Panc1 (cell line): ENCODE data around the gene CHCHD3. TPM values are rescaled to one million over a fixed set of nuclear protein-coding genes. Genes with fewer than 3 reads are reported as not detected.

Experiments used
- ATAC-seq: fragments of 200-7000 bp; cut with Tn5 transposase; 2 replicates; pipeline ENCODE4 v1.9.1; 2020; ENCODE audit warnings: mild to moderate bottlenecking, moderate library complexity
- BruUV-seq: library from RNA; stranded (reverse); fragments of 400-500 nt; replicated peaks from 2 replicates; lab custom pipeline; 2021; lab: Mats Ljungman, UMichigan
- CTCF ChIA-PET: fragments of 300-600 bp; sonication (Branson Sonifier 250); formaldehyde crosslinking; loops from one replicate; lab custom pipeline; 2022; ENCODE audit warnings: antibody characterized with exemption; lab: Charles Lee
- POLR2A ChIA-PET: fragments of 300-600 bp; sonication (Branson Sonifier 250); formaldehyde crosslinking; loops from one replicate; lab custom pipeline; 2022; ENCODE audit warnings: antibody characterized with exemption; lab: Charles Lee
- DNase-seq: peaks from one replicate; pipeline ENCODE4 v3.0.0-alpha.2; 2010; ENCODE audit warnings: low read depth, low spot score
- H3K27ac ChIP-seq: 2 replicates; pipeline ENCODE4 v1.5.1; 2011; ENCODE audit warnings: mild to moderate bottlenecking, low read length, inconsistent platforms
- H3K27me3 ChIP-seq: fragments of 200-500 bp; sonication (Bioruptor generic); 2 replicates; pipeline ENCODE4 v1.6.0; 2014; ENCODE audit warnings: low read length, inconsistent platforms; ENCODE audit not compliant: control insufficient read depth, insufficient read depth
- H3K36me3 ChIP-seq: fragments of 200-500 bp; sonication (Bioruptor generic); 2 replicates; pipeline ENCODE4 v1.5.1; 2014; ENCODE audit warnings: inconsistent platforms, mild to moderate bottlenecking, low read length, moderate library complexity; ENCODE audit not compliant: control insufficient read depth, insufficient read depth
- H3K4me1 ChIP-seq: 2 replicates; pipeline ENCODE4 v1.5.1; 2011; ENCODE audit warnings: inconsistent platforms, mild to moderate bottlenecking, low read length, moderate library complexity; ENCODE audit not compliant: control insufficient read depth, insufficient read depth
- H3K4me3 ChIP-seq, 2 experiments: 2 replicates each; pipeline ENCODE4 v1.5.1; 2011 to 2012; ENCODE audit warnings: low read depth in 2 of 2, low read length in 2 of 2, mild to moderate bottlenecking in 2 of 2, inconsistent platforms in 1 of 2, moderate library complexity in 1 of 2
- H3K9me3 ChIP-seq: fragments of 200-500 bp; sonication (Bioruptor generic); 2 replicates; pipeline ENCODE4 v1.5.1; 2014; ENCODE audit warnings: low read depth, mild to moderate bottlenecking, inconsistent platforms, low read length, moderate library complexity; ENCODE audit not compliant: control insufficient read depth, insufficient read depth
- CTCF ChIP-seq: fragments of 450-650 bp; IDR thresholded peaks from 2 replicates; pipeline ENCODE4 v1.5.1; 2017; ENCODE audit warnings: mild to moderate bottlenecking
- POLR2AphosphoS5 ChIP-seq: IDR thresholded peaks from 2 replicates; pipeline ENCODE4 v1.6.1; 2012; ENCODE audit warnings: mild to moderate bottlenecking, low read depth, low read length, moderate library complexity
- REST ChIP-seq, 2 experiments: IDR thresholded peaks; 2 replicates each; pipeline ENCODE4 v1.6.1; 2011 to 2012; ENCODE audit warnings: low read depth in 2 of 2, control low read depth in 1 of 2, low read length in 1 of 2, mild to moderate bottlenecking in 1 of 2, moderate library complexity in 1 of 2; ENCODE audit not compliant: insufficient read depth in 1 of 2
- SIN3A ChIP-seq: IDR thresholded peaks from 2 replicates; pipeline ENCODE4 v1.6.1; 2012; ENCODE audit warnings: low read depth, mild to moderate bottlenecking, low read length, moderate library complexity, borderline replicate concordance; ENCODE audit not compliant: insufficient read depth
- TCF7L2 ChIP-seq: IDR thresholded peaks from 2 replicates; pipeline ENCODE4 v1.6.1; 2011; ENCODE audit warnings: mild to moderate bottlenecking, low read depth, low read length, inconsistent platforms
- in situ Hi-C: cut with HindIII; loops from 2 replicates; pipeline ENCODE4 v1.10.0; 2016; ENCODE audit warnings: low sequenced_read_pairs, low pct_unique_long_range_greater_than_20kb
- intact Hi-C: fragments of 100-400 bp; cut with micrococcal nuclease; formaldehyde crosslinking; loops from one replicate; pipeline ENCODE4 v1.10.0; 2022; ENCODE audit not compliant: unreplicated experiment
- total RNA-seq: library from RNA; stranded (reverse); gene quantifications from one replicate; pipeline ENCODE4 v1.2.1, GENCODE V29; 2021; ENCODE audit not compliant: unreplicated experiment

Gene CHCHD3
- total RNA-seq, 1 experiment from 2014 or later, result 109 TPM

- Histone ChIP-seq H3K36me3 (no peaks in the 10 kb centered on the region), H3K4me1 (no peaks in the 10 kb centered on the region), H3K27ac (no peak overlapping the region), H3K27me3 (no peaks in the 10 kb centered on the region), H3K4me3 (no peak overlapping the region), H3K9me3 (no peaks in the 10 kb centered on the region)
- ATAC-seq (no peak), DNase-seq (no peak)
- in situ Hi-C loops (no loop called here), intact Hi-C loops (no loop called here)
- TF ChIP-seq CTCF (no peak), REST (IDR thresholded peaks at IDR 0.05; ENCODE audit: insufficient read depth in 1 of 2, low read depth in 2 of 2, low read length in 1 of 2) (no peak), TCF7L2 (no peak), POLR2AphosphoS5 (no peak), SIN3A (no peak)
- ChIA-PET POLR2A (no interaction called here), CTCF (no interaction called here)
- no TSS peak for BruUV-seq
These were observed 34.6 kb downstream of the CHCHD3 start for GRCh38 chr7:133047321-133047720.

GRCh38 chr7:133044722-133045473, 37.0 kb downstream of the CHCHD3 start:
- POLR2A ChIA-PET, result interaction anchor here (0.6 kb wide), 1 partner anchor 387 kb away, joined by 4 read pairs; no protein-coding TSS in a partner anchor
- ATAC-seq (no peak), DNase-seq (no peak)
- intact Hi-C loops (no loop called here), in situ Hi-C loops (no loop called here)
- Histone ChIP-seq H3K4me1 (no peaks in the 10 kb centered on the region), H3K4me3 (no peak overlapping the region), H3K27me3 (no peaks in the 10 kb centered on the region), H3K9me3 (no peaks in the 10 kb centered on the region), H3K27ac (no peak overlapping the region), H3K36me3 (no peaks in the 10 kb centered on the region)
- BruUV-seq, result no TSS peak
- TF ChIP-seq POLR2AphosphoS5, result no peak
- TF ChIP-seq CTCF, result no peak
- no peak for TF ChIP-seq TCF7L2
- TF ChIP-seq SIN3A, result no peak
- TF ChIP-seq REST (IDR thresholded peaks at IDR 0.05; ENCODE audit: insufficient read depth in 1 of 2, low read depth in 2 of 2, low read length in 1 of 2), result no peak
- CTCF ChIA-PET, result no interaction called here
